Measurements from ENCODE around the gene PACS2.

Gene PACS2

DNA sequence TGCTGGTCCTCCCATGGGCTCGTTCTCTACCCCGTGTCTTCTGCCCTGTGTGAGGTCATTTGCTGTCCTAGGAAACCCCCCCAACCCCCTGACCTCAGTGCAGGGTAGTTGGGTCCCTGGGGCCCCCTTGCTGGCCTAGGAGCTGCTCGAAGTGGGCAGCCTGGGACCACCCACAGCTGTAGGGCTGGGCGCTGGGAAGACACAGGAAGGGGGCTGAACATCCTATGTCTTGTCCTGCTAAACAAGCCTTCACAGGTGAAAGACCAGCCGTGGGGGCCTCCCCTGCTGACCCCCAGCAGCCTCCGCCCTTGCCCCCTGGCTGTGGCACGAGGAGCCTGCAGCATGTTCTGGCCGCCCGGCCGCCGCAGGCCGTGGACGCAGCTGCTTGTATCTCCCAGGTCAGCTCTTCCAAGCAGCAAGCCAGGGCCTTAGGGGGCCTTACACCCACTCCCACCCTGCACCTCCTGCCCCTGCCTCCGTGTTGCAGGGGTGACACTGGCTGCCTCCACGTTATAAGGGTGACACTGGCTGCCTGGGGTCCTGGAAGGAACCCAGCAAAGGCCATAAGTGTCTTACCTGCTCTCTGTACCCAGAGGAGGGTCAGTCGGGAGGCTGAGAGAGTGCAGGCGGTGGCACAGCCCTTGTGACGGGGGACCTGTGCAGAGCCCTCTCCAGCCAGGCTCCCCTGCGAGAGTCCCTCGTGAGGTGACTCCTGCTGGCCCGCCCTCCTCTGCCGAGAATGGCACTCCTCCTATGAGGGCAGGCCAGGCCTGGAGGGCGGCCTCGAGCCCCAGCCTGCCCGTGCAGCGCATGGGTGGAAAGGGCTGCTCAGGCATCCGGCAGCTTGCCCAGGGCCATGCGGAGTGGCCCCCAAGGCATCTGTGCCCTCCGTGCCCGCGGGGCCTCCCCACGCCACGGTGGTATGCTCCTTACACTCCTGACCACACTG is 72.3 kb downstream of the PACS2 start:
- DNase-seq (ENCODE audit: low read depth) = no peak

DNA sequence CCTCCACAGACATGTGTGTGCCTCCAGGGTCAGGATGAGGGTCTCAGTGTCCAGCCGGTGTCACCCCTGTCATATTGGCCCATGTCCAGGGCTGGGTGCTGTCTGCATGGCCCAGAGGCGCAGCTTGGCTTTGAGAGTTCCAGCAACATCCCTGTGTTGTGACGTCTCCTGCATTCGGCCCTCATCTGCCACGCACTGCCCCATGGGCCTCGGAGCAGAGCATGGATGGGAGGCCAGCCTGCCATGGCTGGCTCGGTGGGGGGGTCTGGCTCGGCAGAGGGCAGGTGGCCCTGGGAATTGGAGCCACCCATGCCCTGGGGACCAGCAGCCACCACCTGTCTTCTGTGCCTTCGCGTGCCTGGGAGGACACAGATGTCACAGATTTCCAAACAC is 73.0 kb downstream of the PACS2 start:
- DNase-seq (ENCODE audit: low read depth) = no peak

DNA sequence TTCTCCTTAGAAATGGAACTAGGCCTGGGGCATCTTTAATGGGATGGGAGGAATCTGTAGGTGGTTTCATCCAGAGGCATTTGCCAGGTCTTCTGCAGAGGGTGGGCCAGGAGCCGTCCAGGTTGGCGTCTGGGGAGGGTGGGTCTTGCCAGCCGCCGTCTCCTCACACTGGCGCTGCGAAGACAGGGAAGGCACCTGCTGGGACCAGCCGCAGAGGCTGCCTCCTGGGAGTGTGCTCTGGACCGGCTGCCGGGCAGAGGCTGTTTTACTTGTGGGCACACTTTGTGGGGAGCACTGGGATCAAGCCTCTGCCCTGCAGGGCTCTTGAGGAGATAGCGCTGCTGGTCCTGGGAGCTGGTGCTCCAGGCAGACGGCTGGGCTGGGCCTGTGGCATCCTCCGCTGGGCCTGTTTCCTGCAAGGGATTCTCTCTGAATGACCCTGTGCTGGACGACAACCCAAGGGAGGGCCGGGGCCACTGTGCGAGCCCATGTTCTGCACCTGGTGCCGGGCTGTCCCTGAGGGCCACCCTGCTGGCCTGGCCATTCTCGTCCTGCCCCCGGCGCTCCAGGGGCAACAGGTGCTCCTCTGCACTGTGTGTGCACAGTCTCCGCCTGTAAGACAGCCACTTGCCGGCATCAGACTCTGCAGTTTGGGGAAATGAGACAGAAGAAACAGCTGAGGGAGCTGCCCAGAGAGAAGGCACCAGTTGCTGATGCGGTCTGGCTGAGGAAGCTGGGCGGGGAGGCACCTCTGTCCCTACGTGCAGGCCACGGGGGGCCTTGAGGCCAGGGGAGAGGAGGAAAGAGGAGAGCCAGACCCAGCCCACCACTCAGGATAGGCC is 73.8 kb downstream of the PACS2 start:
- DNase-seq (ENCODE audit: low read depth) = no peak

DNA sequence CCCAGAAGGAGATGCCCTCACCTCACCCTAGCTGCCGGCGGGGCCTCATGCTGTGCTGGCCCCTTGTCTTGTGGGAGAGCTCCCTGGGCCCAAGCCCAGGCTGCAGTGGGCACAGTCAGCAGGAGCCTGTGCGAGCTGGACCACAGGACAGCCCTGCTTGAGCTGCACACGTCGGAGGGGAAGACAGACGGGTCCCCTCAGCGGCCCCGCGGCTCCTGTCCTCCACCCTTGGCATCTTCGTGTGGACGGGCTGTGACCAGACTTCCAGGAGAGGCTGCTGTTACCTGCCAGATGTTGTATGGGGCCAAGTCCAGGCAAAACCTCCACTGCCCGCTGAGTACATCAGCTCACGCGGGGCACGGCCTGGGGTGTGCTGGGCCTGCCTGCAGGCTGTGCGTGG is 74.4 kb downstream of the PACS2 start:
- DNase-seq (ENCODE audit: low read depth) = no peak

DNA sequence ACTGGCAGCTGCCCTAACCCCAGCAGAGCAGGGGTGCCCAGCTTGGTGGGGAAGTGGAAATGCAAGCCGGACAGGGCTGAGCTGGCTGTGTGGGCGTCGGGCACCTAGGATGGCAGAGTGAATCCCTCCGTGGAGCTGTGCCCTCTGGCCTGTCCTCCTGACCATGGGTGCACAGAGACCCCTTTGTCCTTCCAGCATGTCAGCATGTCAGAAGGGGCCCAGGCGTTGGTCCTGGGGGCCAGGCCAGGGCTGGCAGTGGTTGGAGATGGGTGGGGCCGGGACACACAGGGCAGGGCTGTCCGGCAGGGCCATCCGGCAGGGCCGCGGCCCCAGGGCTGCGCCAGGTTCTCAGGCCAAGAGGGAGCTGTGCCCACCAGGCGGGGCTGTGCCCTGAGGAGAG is 75.0 kb downstream of the PACS2 start:
- DNase-seq (ENCODE audit: low read depth) = no peak

DNA sequence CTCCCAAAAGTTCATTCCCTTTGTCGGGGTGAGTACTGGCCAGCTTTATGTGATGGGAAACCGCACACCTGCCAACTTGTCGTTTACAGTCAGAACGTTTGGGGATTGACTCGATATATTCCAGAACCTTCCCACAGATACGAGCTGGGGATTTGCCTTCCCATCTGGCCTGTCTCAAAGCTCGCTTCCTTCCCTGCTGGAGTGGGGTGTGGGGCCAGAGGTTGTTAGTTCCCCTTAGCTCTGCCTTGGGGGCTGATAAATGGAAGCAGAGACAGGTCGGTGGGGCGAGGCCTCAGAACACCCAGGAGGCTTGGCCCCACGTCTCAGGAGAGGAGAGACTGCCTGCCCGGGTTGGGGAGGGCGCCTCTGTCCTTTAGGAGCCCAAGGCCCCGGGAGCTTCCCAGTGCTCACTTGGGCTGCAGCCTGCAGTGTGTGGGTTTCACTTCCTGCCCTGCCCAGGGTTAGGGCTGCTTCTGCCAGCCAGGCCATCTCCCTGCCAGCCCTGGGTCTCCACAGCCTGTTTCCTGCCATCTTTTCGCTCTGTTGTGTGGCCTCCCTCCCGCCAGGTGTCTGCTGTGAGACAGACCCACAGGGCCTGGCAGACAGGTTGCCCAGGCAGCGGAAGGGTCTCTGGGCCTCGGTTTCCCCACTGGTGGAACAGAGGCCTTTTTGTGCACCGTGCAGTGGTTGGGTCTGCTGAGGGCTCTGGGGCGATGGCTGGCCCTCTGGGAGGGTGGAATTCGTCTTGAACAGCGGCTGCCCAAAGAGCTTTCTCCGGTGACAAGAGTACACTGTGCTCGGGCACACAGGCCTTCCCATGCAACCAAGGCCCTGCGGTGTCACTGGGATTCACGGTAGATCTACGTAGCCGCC is 75.7 kb downstream of the PACS2 start:
- DNase-seq (ENCODE audit: low read depth) = no peak

DNA sequence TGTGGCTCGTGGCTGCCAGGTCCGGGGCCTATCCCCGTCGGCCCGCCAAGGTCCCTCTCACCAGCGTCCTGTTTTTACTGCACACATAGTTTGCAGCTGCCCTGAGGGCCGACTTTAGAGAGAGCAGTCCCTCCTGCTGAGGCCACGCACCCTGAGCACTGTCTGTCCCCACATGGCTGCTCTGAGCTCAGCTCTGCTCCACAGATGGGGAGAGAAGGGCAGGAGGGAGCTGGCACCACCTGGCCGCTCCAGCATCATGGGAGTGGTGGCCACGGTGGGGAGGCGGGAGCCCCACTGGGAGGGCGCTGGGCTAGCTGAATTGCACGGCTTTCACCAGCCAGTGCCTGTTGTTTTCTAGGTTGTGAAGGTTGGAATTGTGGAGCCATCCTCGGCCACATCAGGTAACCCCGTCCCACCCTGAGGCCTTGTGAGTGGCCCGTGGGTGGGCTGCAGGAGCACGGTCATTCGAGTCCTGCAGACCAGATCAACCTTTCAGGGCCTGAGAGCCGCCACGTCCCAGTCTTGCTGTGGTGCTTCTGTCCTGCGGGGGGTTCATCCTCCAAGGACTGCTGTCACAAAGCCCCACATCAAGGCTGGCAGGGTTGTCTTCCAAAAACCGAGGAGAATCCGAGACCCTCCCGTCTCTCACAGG is 76.4 kb downstream of the PACS2 start:
- DNase-seq (ENCODE audit: low read depth) = no peak

DNA sequence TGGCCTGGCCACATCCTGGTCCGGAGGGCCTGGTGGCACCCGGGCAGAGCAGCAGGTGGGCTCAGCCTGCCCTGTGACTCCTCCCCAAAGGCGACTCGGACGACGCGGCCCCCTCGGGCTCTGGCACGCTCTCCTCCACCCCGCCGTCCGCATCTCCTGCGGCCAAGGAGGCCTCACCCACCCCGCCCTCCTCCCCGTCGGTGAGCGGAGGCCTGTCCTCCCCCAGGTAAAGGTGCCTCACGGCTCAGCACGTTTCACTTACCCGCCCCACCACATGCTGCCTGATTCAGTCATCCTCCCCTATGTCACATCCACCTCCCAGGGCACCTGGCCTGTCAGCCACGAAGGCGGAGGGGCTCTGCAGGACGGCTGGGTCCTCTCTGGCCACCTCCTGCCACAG is 77.0 kb downstream of the PACS2 start:
- DNase-seq (ENCODE audit: low read depth) = no peak

DNA sequence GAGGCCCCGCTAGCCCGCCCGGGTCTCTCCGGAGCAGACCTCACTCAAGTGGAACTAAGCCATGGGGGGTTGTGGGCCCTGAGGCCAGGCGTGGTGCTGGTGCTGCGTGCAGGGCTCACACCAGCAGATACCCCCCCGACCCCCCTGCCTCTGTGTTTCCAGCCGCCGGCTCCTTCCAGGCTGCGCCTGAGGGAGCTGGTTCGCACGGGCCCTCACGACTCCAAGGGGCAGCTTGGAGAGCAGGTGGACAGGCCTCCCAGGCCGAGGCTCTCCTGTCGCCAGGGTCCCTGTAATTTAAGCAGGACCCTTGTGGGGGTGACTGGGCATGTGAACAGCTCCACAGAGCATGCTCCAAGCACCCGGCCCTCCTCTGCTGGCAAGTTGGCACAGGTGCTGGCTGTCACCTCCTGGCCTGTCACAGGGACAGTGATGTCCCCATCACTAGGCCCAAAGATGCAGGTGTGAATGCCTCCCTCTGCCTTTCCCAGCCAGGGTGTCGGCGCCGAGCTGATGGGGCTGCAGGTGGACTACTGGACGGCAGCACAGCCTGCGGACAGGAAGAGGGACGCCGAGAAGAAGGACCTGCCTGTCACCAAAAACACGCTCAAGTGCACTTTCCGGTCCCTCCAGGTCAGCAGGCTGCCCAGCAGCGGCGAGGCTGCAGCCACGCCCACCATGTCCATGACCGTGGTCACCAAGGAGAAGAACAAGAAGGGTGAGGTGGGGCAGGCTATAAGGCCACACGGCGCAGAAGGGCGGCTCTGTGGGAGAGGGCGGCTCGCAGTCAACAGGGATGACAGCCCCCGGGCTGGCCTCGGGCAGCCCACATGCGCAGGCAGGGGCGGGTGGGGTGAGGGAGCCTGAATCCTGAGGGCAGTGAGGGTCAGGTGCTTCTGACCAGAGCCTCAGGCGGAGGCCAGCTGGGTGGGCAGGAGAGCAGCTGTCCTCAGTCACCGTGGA is 77.9 kb downstream of the PACS2 start:
- no peak for DNase-seq (ENCODE audit: low read depth)

DNA sequence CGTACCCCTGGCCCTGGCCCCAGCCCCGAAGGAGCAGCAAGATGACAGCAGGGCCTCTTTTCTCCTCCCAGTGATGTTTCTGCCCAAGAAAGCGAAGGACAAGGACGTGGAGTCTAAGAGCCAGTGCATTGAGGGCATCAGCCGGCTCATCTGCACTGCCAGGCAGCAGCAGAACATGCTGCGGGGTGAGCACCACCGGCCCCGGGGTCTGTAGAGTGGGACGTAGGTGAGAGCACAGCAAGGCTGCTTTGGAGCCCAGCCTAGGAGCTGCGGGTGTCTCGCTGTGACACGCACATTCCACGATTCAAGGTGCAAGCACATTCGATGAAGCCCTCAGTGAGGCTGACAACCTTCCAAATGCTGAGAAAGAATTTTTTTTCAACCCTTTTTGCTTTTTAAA is 78.6 kb downstream of the PACS2 start:
- DNase-seq (ENCODE audit: low read depth) = no peak

DNA sequence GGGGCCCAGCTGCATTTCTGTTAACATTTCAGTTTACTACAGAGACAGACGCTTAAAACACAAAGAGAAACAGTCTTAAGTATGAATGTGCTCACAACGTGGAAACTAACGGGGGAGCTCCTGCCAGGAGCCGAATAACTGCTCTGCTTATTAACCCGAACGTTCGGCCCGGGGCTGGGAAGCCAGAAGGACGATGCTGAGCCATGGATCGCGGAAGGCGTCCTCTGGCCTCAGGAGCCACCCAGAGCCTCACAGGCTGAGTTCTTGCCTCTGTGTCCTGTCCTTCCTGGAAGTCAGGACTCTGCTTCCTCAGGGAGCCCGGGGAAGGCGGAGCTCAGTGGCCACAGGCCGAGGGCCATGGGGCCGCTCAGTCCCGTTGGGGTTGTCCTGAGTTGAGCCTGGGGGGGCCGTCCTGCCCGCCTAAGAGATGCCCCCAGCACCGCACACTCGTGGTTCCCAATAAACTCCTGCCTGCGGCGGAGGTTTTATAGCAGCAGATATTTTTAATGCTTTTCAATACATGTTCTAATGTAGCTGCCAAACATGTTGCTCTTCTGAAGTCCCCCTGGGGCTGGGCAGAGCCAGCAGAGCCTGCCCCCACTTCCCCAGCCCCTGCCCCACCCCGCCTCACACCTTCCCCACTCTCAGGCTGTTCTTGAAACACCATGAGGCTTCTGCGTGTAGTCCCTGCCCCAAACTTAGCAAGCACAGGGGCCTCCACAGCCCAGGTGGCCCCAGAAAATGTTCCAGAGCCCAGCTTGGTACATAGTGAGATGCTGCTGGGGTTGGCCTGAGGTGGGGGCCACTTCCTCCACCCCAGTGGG is 80.4 kb downstream of the PACS2 start:
- no peak for DNase-seq (ENCODE audit: low read depth)

DNA sequence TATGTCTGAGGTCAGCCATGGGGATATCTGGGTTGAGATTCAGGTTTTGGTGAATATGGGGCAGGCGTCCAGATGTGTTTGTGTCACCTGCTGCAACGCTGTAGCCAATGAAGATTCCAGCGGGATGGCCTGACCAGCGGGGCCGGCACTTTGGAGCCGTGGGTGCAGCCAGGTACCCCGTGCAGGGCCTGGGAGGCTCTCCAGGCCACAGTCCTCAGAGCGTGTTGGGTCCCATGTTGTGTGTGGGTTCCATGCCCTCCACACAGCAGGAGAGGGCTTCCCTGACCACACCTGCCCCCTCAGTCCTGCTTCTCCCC is 80.9 kb downstream of the PACS2 start:
- DNase-seq (ENCODE audit: low read depth) = no peak

DNA sequence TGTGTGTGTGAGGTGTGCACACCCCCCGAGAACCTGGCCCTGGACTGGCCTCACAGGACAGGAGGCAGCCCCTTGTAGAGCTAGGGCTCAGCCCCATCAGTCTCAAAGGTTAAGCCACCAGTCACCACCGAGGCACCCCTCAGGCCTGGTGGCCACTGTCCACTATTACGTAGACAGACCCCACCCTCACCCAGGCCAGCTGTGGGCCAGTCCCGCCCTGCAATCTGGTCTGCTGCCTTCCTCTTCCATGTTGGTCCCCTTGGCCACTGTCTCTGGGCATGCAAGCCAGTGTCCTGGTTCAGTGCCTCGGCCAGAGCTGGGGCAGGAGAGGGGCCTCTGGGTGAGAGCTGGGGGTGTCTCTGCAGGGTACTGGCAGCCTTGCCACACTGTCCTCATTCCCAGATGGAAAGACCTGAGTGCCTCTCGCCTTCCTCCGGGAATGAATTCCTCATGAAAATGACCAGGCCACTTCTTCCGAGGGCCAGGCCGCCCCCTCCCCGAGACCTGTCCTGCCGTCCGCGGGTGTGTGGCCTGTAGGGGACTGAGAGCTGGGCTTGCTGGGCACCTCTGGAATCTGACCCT is 82.9 kb downstream of the PACS2 start:
- no peak for DNase-seq (ENCODE audit: low read depth)

DNA sequence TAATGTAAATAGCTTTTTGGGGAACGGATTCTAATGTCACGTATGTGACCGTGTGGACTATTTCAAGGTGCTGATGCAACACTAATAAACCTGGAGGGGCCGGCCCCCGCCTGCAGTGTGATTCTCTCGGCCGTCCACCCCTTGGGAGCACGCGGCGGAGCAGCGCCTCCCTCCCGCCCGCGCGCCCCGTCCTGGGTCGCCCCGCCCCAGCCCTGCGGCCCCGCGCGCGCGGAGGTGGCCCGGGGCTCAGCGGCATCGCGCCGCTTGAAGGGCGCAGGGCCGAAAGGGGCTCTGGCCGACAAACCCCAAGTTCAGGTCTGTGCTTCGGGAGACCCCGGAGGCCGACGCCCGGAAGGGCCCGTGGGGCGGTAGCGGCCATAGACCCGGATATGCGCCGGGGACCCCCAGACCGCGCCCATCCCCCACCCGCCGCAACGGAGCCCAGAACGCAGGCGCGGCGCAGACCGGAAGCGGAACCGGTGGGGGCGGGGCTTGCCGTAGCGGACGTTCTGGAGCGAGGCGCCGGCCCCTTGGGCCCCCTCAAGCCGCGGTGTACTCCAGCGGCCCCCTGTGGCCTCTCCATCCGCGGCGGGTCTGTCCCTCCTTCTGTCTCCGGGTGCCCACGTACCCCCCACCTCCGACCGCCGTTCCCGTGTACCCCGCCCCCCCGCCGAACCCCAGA is 83.6 kb downstream of the PACS2 start, which contains the start of gene TEX22:
Gene TEX22 (plus strand): TSS at position 495 of the 682 bp plus-strand sequence. CDS start 803 bp downstream, outside the sequence.
- peak; percentile 99 for DNase-seq (ENCODE audit: low read depth)

DNA sequence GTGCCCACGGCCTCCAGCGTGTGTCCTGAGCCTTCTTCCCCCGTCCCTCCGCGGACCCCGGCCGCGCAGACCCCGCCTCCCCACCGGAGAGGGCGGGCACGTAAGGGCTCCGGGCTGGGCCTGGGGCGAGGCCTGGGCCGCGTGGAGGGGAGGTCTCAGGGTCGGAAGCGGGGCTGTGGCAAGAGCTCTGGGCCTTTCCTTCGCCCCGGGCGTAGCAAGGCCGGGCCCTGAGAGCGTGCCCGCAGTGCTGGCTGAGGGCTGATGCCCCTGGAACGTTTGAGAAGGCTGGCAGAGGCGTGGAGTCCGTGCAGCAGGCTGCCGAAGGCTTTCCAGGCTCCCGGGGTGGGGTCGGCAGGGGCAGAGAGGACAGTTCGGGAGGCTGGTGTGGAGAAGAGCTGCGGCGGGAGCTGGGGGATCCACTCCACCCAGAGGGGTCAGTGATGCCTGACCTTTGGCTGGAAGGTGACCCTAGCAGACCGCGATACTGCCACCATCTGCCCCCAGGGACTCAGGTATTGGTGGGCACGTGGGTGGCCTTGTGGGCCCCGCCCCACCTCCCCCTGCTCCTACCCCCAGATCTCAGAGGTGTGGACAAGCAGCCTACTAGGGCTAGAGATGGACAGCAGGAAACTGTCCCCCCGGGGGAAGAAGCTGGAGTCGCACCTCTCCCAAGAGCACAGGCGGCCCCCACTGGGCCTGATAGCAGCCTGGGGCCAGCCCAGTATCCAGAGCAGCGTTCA is 84.3 kb downstream of the PACS2 start:
- DNase-seq (ENCODE audit: low read depth) = no peak

DNA sequence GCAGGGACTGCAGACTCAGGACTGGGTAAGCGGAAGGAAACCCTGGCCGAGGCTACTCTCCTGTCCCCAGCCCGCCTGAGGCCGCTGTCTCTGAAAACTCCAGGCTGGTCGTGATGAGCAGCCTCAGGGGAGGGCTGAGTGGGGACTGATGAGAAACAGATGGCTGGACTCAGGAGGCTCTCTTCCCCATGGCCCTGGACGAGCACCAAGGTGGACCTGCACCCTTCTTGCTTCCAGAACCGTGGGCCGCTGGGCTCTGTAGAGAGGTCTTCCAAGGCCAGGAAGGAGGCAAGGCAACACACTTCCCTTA is 84.9 kb downstream of the PACS2 start:
- DNase-seq (ENCODE audit: low read depth) = no peak

DNA sequence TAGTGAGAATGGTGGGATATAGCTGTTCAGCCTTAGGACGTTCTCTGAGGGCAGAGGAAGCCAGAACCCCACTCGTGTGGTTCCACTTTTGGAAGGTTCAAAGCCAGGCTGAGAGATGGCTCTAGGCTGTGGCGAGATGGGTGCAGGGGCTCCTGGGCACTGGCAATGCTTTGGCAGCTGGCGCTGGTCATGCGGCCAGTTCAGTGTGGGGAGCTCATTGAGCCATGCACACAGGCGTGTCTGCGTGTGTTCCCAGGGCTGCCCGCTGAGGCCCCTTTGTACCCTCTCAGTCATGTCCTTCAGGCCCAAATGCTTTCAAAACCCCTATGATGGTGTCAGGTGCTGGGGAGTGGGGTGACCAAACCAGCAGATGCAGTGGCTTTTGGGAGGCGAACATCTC is 85.5 kb downstream of the PACS2 start:
- no peak for DNase-seq (ENCODE audit: low read depth)

DNA sequence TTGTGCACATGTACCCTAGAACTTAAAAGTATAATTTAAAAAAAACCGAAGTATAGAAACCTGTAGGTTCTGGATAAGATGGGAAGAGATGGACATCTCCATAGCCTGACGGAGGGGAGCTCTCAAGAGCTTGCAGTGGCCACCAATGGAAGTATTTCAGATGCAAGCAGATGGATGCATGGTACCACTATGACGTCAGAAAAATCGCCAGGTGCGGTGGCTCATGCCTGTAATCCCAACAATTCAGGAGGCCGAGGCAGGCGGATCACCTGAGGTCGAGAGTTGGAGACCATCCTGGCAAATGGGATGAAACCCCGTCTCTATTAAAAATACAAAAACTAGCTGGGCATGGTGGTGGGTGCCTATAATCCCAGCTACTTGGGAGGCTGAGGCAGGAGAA is 87.2 kb downstream of the PACS2 start:
- no peak for DNase-seq (ENCODE audit: low read depth)

All from stimulated activated CD8-positive, alpha-beta memory T cell treated with anti-CD3 and anti-CD28 coated beads, Interleukin-15, amount 100 ng/mL, for 24 hours (primary cell).